Lower leg skin (tissue), 4 donors: ENCODE data around the gene ZNF853. TPM values are rescaled to one million over a fixed set of nuclear protein-coding genes. Genes with fewer than 3 reads are reported as not detected.

ENCODE experiments used
- DNase-seq, 2 donors: peaks; one replicate each; pipeline ENCODE4 v3.0.0-alpha.2; 2019; ENCODE audit warnings: low spot score in 2 of 2
- H3K4me3 ChIP-seq: fragments of 200-600 bp; sonication (generic); 2 replicates; pipeline ENCODE4 v1.5.1; 2017; ENCODE audit warnings: mild to moderate bottlenecking, low read depth; ENCODE audit not compliant: poor library complexity, severe bottlenecking
- CTCF ChIP-seq, 3 donors: fragments of 450-650 bp; IDR thresholded peaks; one replicate each; pipeline ENCODE4 v1.5.1; 2016; ENCODE audit warnings: antibody characterized with exemption in 3 of 3, mild to moderate bottlenecking in 3 of 3, moderate library complexity in 2 of 3
- POLR2A ChIP-seq, 2 donors: fragments of 450-650 bp; IDR thresholded peaks; one replicate each; pipeline ENCODE4 v1.6.1; 2016 to 2017; ENCODE audit warnings: antibody characterized with exemption in 2 of 2, mild to moderate bottlenecking in 1 of 2, moderate library complexity in 1 of 2
- WGBS, 2 donors: methylation state at CpG; one replicate each; pipeline ENCODE4 v1.1.5; 2018; 5-methylcytosine and 5-hydroxymethylcytosine counted together
- intact Hi-C: fragments of 100-400 bp; cut with DNase I; formaldehyde crosslinking; loops from one replicate; pipeline ENCODE4 v1.15.0; 2023; ENCODE audit warnings: low total_unique reads
- total RNA-seq, 4 donors: library from RNA; depleted of rRNA; stranded (reverse); fragments of >200 nt; gene quantifications; one replicate each; pipeline ENCODE4 v1.1.0, GENCODE V29; 2016

Gene ZNF853
- total RNA-seq, 4 donors from 2014 or later = 4.6 to 7.7 (median 5.9) TPM

GRCh38 chr7:6588566-6588965 is 26.8 kb upstream of the ZNF853 start:
- no peak for TF ChIP-seq CTCF (IDR thresholded peaks at IDR 0.05)
- TF ChIP-seq POLR2A (IDR thresholded peaks at IDR 0.05) = no peak

GRCh38 chr7:6589151-6589828 is 26.1 kb upstream of the ZNF853 start:
- WGBS, 2 donors = 46 to 47% methylated on average over 20 to 21 of the region's 22 CpGs
- intact Hi-C loops = loop anchor here (2.0 kb wide), 1 partner anchor 52 kb away; no protein-coding TSS in a partner anchor
- DNase-seq = no peak
- TF ChIP-seq CTCF (IDR thresholded peaks at IDR 0.05) = no peak
- TF ChIP-seq POLR2A (IDR thresholded peaks at IDR 0.05) = no peak
- no peak overlapping the region for H3K4me3 ChIP-seq

More at GRCh38 chr7:6588566-6588965, 26.8 kb upstream of the ZNF853 start:
- H3K4me3 ChIP-seq = no peak overlapping the region
- intact Hi-C loops = loop anchor here (2.0 kb wide), 1 partner anchor 52 kb away; no protein-coding TSS in a partner anchor
- DNase-seq = no peak
- 90 to 92% methylated on average over 9 of the region's 9 CpGs for WGBS, 2 donors

- intact Hi-C loops = loop anchor here (2.0 kb wide), 1 partner anchor 51 kb away; no protein-coding TSS in a partner anchor
- DNase-seq = peak; percentile 30 to 93
- peak within 1 kb of the TSS; percentile 83 for H3K4me3 ChIP-seq
- no peak for TF ChIP-seq POLR2A (IDR thresholded peaks at IDR 0.05)
- no peak for TF ChIP-seq CTCF (IDR thresholded peaks at IDR 0.05)
- 0 to 1% methylated on average over 22 to 63 of the region's 107 CpGs for WGBS, 2 donors
These were observed 25.4 kb upstream of the ZNF853 start, which contains the start of gene INTS15 for GRCh38 chr7:6589829-6590644. INTS15 (plus strand) TSS chr7:6590021; CDS start chr7:6590284, 263 bp downstream.

- peak overlapping the region; percentile 83 for H3K4me3 ChIP-seq
- DNase-seq = no peak
- 7% methylated on average over 10 of the region's 10 CpGs for WGBS, 2 donors
- intact Hi-C loops = no loop called here
- no peak for TF ChIP-seq POLR2A (IDR thresholded peaks at IDR 0.05)
- no peak for TF ChIP-seq CTCF (IDR thresholded peaks at IDR 0.05)
These were observed 24.7 kb upstream of the ZNF853 start for GRCh38 chr7:6590645-6591110.

DNA sequence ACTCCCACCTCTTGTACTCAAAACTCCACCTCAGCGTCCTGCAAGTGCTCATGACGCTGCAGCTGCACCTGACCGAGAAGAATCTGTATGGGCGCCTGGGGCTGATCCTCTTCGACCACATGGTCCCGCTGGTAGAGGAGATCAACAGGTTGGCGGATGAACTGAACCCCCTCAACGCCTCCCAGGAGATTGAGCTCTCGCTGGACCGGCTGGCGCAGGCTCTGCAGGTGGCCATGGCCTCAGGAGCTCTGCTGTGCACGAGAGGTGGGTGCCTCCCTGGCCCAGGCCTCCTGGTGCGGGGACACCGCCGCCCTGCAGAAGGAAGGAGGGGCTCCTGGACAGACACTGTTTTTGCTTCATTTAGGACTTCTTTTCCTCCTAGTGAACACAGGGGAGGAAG is 15.3 kb upstream of the ZNF853 start:
- TF ChIP-seq POLR2A (IDR thresholded peaks at IDR 0.05) (no peak), CTCF (IDR thresholded peaks at IDR 0.05) (no peak)
- intact Hi-C loops = no loop called here
- WGBS, 2 donors = 91 to 93% methylated on average over 13 to 15 of the region's 15 CpGs
- no peak for DNase-seq
- no peak overlapping the region for H3K4me3 ChIP-seq
